ENCODE data around the gene SCRN2. TPM values are rescaled to one million over a fixed set of nuclear protein-coding genes. Genes with fewer than 3 reads are reported as not detected.
A peak's percentile ranks its signal among the peaks of the same experiment; 100 is the strongest.

SCRN2 gene
- total and polyA plus RNA-seq, 2 donors, result 27.4 to 41.0 TPM

GRCh38 chr17:47806026-47806912 lies 34.8 kb downstream of the SCRN2 start:
- H3K4me3 ChIP-seq (ENCODE audit: low read depth, low read length), result no peak overlapping the region
- H3K4me1 ChIP-seq (ENCODE audit: insufficient read depth), result no peaks in the 10 kb centered on the region
- WGBS, result 90% methylated on average over 16 of the region's 16 CpGs
- no peak for DNase-seq (ENCODE audit: extremely low spot score)
- H3K27ac ChIP-seq (ENCODE audit: low read depth), result no peak overlapping the region
- peaks cover 5% of the 10 kb centered on the region for H3K36me3 ChIP-seq (ENCODE audit: insufficient read depth)

- peaks cover 5% of the 10 kb centered on the region for H3K36me3 ChIP-seq (ENCODE audit: insufficient read depth)
- 65% methylated on average over 3 of the region's 3 CpGs for WGBS
- no peak for DNase-seq (ENCODE audit: extremely low spot score)
- H3K4me1 ChIP-seq (ENCODE audit: insufficient read depth), result no peaks in the 10 kb centered on the region
- H3K4me3 ChIP-seq (ENCODE audit: low read depth, low read length), result no peak overlapping the region
- no peak overlapping the region for H3K27ac ChIP-seq (ENCODE audit: low read depth)
Measured at GRCh38 chr17:47804461-47804860, 36.6 kb downstream of the SCRN2 start.

- no peak for DNase-seq (ENCODE audit: extremely low spot score)
- Histone ChIP-seq H3K36me3 (ENCODE audit: insufficient read depth) (peaks cover 5% of the 10 kb centered on the region), H3K4me3 (ENCODE audit: low read depth, low read length) (no peak overlapping the region), H3K4me1 (ENCODE audit: insufficient read depth) (no peaks in the 10 kb centered on the region), H3K27ac (ENCODE audit: low read depth) (no peak overlapping the region)
- WGBS, result 67% methylated on average over 6 of the region's 6 CpGs
Measured at GRCh38 chr17:47803751-47804150, 37.3 kb downstream of the SCRN2 start.

GRCh38 chr17:47803201-47803600 lies 37.9 kb downstream of the SCRN2 start:
- no peak for DNase-seq (ENCODE audit: extremely low spot score)
- Histone ChIP-seq H3K27ac (ENCODE audit: low read depth) (no peak overlapping the region), H3K36me3 (ENCODE audit: insufficient read depth) (peaks cover 5% of the 10 kb centered on the region), H3K4me3 (ENCODE audit: low read depth, low read length) (no peak overlapping the region), H3K4me1 (ENCODE audit: insufficient read depth) (no peaks in the 10 kb centered on the region)
- 59% methylated on average over 5 of the region's 5 CpGs for WGBS

- H3K27ac ChIP-seq (ENCODE audit: low read depth), result no peak overlapping the region
- no peak overlapping the region for H3K4me3 ChIP-seq (ENCODE audit: low read depth, low read length)
- no peak for DNase-seq (ENCODE audit: extremely low spot score)
- 29% methylated on average over 9 of the region's 9 CpGs for WGBS
- peaks cover under 1% of the 10 kb centered on the region for H3K36me3 ChIP-seq (ENCODE audit: insufficient read depth)
- no peaks in the 10 kb centered on the region for H3K4me1 ChIP-seq (ENCODE audit: insufficient read depth)
Measured at GRCh38 chr17:47802341-47803022, 38.6 kb downstream of the SCRN2 start.

- H3K27ac ChIP-seq (ENCODE audit: low read depth), result no peak overlapping the region
- no peak for DNase-seq (ENCODE audit: extremely low spot score)
- no peaks in the 10 kb centered on the region for H3K36me3 ChIP-seq (ENCODE audit: insufficient read depth)
- H3K4me3 ChIP-seq (ENCODE audit: low read depth, low read length), result no peak overlapping the region
- 52% methylated on average over 6 of the region's 6 CpGs for WGBS
- no peaks in the 10 kb centered on the region for H3K4me1 ChIP-seq (ENCODE audit: insufficient read depth)
Measured at GRCh38 chr17:47801906-47802305, 39.2 kb downstream of the SCRN2 start.

GRCh38 chr17:47801176-47801765 lies 39.8 kb downstream of the SCRN2 start:
- H3K4me1 ChIP-seq (ENCODE audit: insufficient read depth), result no peaks in the 10 kb centered on the region
- H3K27ac ChIP-seq (ENCODE audit: low read depth), result no peak overlapping the region
- no peaks in the 10 kb centered on the region for H3K36me3 ChIP-seq (ENCODE audit: insufficient read depth)
- WGBS, result 83% methylated on average over 4 of the region's 4 CpGs
- no peak for DNase-seq (ENCODE audit: extremely low spot score)
- no peak overlapping the region for H3K4me3 ChIP-seq (ENCODE audit: low read depth, low read length)

GRCh38 chr17:47800686-47801085 lies 40.4 kb downstream of the SCRN2 start:
- no peak overlapping the region for H3K4me3 ChIP-seq (ENCODE audit: low read depth, low read length)
- 82% methylated on average over 12 of the region's 12 CpGs for WGBS
- no peaks in the 10 kb centered on the region for H3K4me1 ChIP-seq (ENCODE audit: insufficient read depth)
- H3K36me3 ChIP-seq (ENCODE audit: insufficient read depth), result no peaks in the 10 kb centered on the region
- DNase-seq (ENCODE audit: extremely low spot score), result no peak
- no peak overlapping the region for H3K27ac ChIP-seq (ENCODE audit: low read depth)

- 42% methylated on average over 2 of the region's 2 CpGs for WGBS
- DNase-seq (ENCODE audit: extremely low spot score), result no peak
- Histone ChIP-seq H3K4me1 (ENCODE audit: insufficient read depth) (no peaks in the 10 kb centered on the region), H3K4me3 (ENCODE audit: low read depth, low read length) (no peak overlapping the region), H3K27ac (ENCODE audit: low read depth) (no peak overlapping the region), H3K36me3 (ENCODE audit: insufficient read depth) (no peaks in the 10 kb centered on the region)
Measured at GRCh38 chr17:47797797-47798196, 43.3 kb downstream of the SCRN2 start.

GRCh38 chr17:47792979-47793378 lies 48.1 kb downstream of the SCRN2 start:
- no peaks in the 10 kb centered on the region for H3K4me1 ChIP-seq (ENCODE audit: insufficient read depth)
- no peak overlapping the region for H3K4me3 ChIP-seq (ENCODE audit: low read depth, low read length)
- WGBS, result 57% methylated on average over 6 of the region's 6 CpGs
- H3K36me3 ChIP-seq (ENCODE audit: insufficient read depth), result no peaks in the 10 kb centered on the region
- H3K27ac ChIP-seq (ENCODE audit: low read depth), result no peak overlapping the region
- no peak for DNase-seq (ENCODE audit: extremely low spot score)

GRCh38 chr17:47792457-47792856 lies 48.6 kb downstream of the SCRN2 start:
- WGBS, result 74% methylated on average over 1 of the region's 1 CpG
- no peak for DNase-seq (ENCODE audit: extremely low spot score)
- no peak overlapping the region for H3K27ac ChIP-seq (ENCODE audit: low read depth)

GRCh38 chr17:47791025-47791424 lies 50.0 kb downstream of the SCRN2 start:
- Histone ChIP-seq H3K4me3 (ENCODE audit: low read depth, low read length) (no peak overlapping the region), H3K36me3 (ENCODE audit: insufficient read depth) (no peaks in the 10 kb centered on the region), H3K4me1 (ENCODE audit: insufficient read depth) (no peaks in the 10 kb centered on the region), H3K27ac (ENCODE audit: low read depth) (no peak overlapping the region)
- 16% methylated on average over 3 of the region's 3 CpGs for WGBS
- no peak for DNase-seq (ENCODE audit: extremely low spot score)

More at GRCh38 chr17:47792457-47792856, 48.6 kb downstream of the SCRN2 start:
- Histone ChIP-seq H3K4me1 (ENCODE audit: insufficient read depth) (no peaks in the 10 kb centered on the region), H3K36me3 (ENCODE audit: insufficient read depth) (no peaks in the 10 kb centered on the region), H3K4me3 (ENCODE audit: low read depth, low read length) (no peak overlapping the region)

GRCh38 chr17:47789611-47790561 lies 51.2 kb downstream of the SCRN2 start:
- WGBS, result 2% methylated on average over 70 of the region's 70 CpGs
- peak overlapping the region; percentile 32 for H3K4me3 ChIP-seq (ENCODE audit: low read depth, low read length)
- H3K27ac ChIP-seq (ENCODE audit: low read depth), result no peak overlapping the region
- H3K36me3 ChIP-seq (ENCODE audit: insufficient read depth), result no peaks in the 10 kb centered on the region
- DNase-seq (ENCODE audit: extremely low spot score), result no peak
- H3K4me1 ChIP-seq (ENCODE audit: insufficient read depth), result no peaks in the 10 kb centered on the region

Data from urinary bladder (tissue), 4 donors.